ENCODE measurements around the gene TBX2. TPM values are rescaled to one million over a fixed set of nuclear protein-coding genes. Genes with fewer than 3 reads are reported as not detected.

Gene TBX2
- polyA plus RNA-seq, 6 donors from 2014 or later: not detected

DNA sequence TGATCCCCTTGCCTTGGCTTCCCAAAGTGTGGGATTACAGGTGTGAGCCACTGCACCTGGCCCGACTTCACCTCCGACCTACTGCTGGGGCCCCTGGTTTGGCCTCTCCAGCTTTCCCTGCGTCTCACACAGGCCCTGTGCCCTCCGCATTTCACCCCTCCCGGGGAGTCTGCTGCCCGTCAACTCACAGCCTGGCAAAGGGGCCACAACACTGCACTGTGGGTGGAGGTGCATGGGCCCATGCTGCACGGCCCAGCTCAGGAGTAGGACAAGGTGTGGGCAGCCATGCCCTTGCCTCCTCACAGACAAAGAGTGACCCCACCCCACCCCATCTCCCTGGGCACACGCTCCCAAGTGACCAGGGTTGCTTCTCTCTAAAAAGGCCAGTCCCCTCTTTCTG, 12.6 kb upstream of the TBX2 start:
- no peaks in the 10 kb centered on the region for H3K9me3 Mint-ChIP-seq
- peaks cover 3 to 11% (median 4%) of the 10 kb centered on the region in 3 donors for H3K4me1 Mint-ChIP-seq
- peaks cover 5 to 35% (median 11%) of the 10 kb centered on the region in 3 donors for H3K27me3 Mint-ChIP-seq
- H3K4me3 Mint-ChIP-seq: no peak overlapping the region
- H3K36me3 Mint-ChIP-seq: no peaks in the 10 kb centered on the region
- ATAC-seq (ENCODE audit: low read depth in 2 of 2) (no peak), DNase-seq (no peak)
- H3K27ac Mint-ChIP-seq: no peak overlapping the region

DNA sequence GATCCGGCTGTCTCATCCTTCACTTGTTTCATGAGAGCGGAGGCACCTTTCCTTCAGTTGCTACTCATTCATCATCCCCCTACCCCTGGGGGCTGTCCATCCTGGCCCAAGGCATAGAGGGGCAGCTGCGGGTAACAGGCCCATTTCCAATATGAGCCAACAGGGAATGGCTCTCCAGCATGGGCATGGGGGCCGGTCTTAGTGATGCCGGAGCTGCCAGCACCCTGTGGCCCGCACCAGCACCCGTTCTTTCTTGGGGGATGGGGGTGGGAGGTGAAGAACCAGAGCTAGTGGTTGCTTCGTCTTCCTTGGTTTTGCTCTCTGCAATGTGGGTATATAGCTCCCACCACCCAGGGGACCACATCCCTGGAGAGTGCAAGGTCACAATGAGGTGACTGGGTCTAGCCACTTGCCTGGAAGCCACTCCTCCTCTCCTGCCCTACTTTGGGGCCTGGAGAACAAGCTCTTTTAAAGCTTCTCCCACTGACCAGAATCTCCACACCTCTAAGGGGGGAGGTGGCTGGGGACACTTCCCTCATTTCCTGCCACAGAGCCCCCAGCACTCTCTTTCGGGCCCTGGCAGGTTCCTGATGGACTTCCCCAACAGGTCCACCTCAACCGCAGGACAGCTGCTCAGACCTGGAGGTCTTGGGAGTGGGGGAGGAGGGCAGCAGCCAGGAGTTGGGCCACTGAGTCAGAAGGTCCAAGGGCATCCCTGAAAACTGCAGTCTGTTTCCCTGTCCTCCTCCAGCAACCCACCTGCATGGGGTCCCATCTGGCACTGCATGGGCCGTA, 11.9 kb upstream of the TBX2 start:
- no peaks in the 10 kb centered on the region for H3K36me3 Mint-ChIP-seq
- H3K27me3 Mint-ChIP-seq: peaks cover 5 to 41% (median 11%) of the 10 kb centered on the region in 3 donors
- H3K9me3 Mint-ChIP-seq: no peaks in the 10 kb centered on the region
- DNase-seq (no peak), ATAC-seq (ENCODE audit: low read depth in 2 of 2) (no peak)
- peak overlapping the region in 1 of 6 donors; percentile 15 for H3K27ac Mint-ChIP-seq
- peak overlapping the region in 1 of 8 donors; percentile 42 for H3K4me3 Mint-ChIP-seq
- peaks cover 3 to 11% (median 4%) of the 10 kb centered on the region in 3 donors for H3K4me1 Mint-ChIP-seq

DNA sequence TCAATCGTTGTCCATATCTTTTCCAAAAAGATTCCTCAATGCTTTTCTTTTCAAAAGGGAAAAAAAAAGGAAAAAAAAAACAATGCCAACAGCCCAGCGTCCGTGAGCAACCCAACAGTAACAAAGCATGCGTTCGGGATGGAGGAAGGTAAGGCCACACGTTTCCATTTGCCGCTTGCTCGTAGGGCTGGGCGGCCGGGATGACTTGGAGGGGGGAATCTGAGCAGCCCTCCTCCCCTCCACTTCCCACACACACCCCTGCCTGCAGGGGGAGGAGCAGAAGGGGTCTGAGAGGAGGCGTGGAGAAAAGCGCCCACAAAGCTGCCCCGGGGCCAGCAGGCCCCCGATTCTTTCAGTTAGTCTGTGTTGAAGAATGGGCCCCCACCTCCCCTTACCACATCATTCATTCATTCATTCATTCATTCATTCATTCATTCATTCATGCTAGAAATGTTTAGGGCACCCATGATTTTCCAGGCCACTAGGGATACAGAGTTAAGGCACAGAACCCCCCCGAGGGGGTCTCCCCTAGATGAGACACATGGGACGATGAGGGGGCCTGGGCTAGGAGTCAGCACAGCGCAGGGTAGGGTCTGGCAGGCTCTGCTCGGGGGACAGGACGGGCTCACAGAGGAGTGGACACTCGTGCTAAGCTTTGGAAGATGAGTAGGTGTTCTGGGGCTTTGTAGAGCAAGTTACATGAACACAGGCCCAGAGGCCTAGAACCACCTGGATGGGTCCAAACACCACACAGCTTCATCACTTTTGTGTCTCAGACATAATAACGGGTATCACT, 10.9 kb upstream of the TBX2 start:
- Mint-ChIP-seq H3K9me3 (no peaks in the 10 kb centered on the region), H3K27ac (no peak overlapping the region), H3K4me3 (peak overlapping the region in 1 of 8 donors; percentile 63), H3K4me1 (peaks cover 3 to 11% (median 4%) of the 10 kb centered on the region in 3 donors), H3K36me3 (no peaks in the 10 kb centered on the region), H3K27me3 (peaks cover 5 to 51% (median 11%) of the 10 kb centered on the region in 3 donors)
- ATAC-seq (ENCODE audit: low read depth in 2 of 2) (no peak), DNase-seq (no peak)

DNA sequence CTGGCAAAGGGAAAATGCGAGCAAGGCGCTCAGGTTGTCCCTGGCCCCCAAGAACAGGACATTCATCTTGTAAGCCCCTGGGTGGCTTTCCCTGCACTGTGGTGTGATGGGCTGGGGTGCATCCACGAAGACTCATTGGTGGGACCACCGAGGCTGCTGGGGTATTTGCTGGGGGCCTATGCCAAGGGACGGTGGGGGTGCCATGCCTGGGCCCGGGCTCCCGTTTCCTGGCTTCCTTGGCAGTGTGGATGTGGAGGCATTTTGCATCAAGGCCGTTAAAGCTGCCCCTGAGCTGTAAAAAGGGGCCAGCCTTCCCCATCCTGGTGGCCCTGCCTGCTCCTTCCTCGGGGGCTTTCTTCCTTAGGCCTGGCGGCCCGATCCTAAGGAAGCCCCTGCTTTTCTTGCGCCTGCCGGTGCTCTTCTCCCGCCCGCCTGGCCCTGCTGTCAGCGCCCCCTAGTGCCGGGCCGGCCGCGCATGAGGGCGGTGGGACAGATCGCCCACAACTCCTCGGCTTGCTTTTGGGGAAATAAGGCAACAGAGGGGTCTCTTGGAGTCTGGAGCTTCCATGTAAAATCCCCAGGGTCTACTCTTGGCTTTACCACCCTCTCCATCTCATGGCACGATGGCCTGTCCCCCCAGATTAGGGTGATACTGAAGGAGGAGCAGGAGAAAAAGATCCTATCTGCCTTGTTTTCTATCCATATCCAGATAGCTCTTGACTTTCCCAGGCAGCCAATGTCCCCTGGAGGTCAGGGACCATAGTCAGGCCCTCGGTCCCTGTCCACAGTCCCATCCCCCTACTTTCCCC, 9.8 kb upstream of the TBX2 start:
- Mint-ChIP-seq H3K27ac (peak overlapping the region in 1 of 6 donors; percentile 47), H3K36me3 (no peaks in the 10 kb centered on the region), H3K9me3 (peaks cover 0 to under 1% (median 0%) of the 10 kb centered on the region in 7 donors), H3K27me3 (peaks cover 11 to 62% (median 14%) of the 10 kb centered on the region in 3 donors), H3K4me3 (no peak overlapping the region), H3K4me1 (peaks cover 3 to 11% (median 4%) of the 10 kb centered on the region in 3 donors)
- DNase-seq (no peak), ATAC-seq (ENCODE audit: low read depth in 2 of 2) (peak; percentile 46 to 50)

DNA sequence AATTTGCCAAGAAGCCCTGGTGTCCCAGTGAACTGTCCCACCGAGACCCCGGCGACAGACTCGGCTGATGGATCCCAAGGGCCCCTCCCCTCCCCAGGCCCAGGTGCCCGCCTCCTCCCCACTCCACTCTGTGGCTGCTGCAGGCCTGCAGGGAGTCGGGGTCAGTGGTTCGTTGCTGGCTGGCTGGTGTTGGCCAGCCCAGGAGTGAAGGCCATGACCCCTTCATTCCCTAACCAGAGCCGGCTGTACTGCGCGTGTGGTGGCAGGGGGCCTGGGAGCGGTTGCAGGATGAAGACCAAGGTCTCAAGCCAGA, 9.2 kb upstream of the TBX2 start:
- Mint-ChIP-seq H3K4me3 (no peak overlapping the region), H3K36me3 (peaks cover 0 to 2% of the 10 kb centered on the region in 2 donors), H3K4me1 (peaks cover 4 to 14% (median 5%) of the 10 kb centered on the region in 3 donors), H3K27me3 (peaks cover 17 to 68% (median 19%) of the 10 kb centered on the region in 3 donors), H3K9me3 (peaks cover 0 to 2% (median 0%) of the 10 kb centered on the region in 7 donors), H3K27ac (peak overlapping the region in 2 of 6 donors; percentile 44 to 47)
- DNase-seq: no peak
- ATAC-seq (ENCODE audit: low read depth in 2 of 2): no peak

DNA sequence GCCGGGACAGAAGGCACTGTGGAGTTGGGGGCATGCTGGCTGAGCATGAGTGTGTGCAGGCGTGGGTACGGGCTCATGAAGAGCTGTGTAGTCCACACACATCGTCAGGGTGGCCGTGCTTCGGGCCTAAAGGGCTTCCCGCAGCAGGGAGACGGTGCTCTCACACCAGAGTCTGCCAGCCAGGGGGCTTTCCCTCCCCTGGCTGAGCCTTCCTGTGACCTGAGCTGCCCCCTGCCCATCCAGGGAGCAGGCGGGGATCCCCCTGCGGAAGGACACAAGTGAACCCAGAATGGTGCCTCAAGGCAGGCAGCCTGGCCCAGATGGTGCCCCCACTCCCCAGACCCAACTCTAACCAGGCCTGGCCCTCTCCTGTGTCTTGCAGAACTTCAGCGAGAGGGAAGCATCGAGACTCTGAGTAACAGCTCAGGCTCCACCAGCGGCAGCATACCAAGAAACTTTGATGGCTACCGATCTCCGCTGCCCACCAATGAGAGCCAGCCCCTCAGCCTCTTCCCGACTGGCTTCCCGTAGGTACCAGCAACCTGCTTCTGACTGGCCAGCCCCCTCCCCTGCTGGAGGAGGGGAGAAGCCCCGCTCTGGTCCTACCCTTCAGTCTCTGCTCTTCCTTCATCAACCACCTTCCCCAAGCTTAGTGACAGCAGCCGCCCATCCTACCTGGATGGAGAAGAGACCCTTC, 7.9 kb upstream of the TBX2 start:
- DNase-seq (no peak), ATAC-seq (ENCODE audit: low read depth in 2 of 2) (no peak)
- Mint-ChIP-seq H3K27ac (peak overlapping the region in 1 of 6 donors; percentile 6), H3K27me3 (peaks cover 18 to 74% (median 27%) of the 10 kb centered on the region in 3 donors), H3K9me3 (peaks cover 0 to 2% (median 0%) of the 10 kb centered on the region in 7 donors), H3K36me3 (peaks cover 0 to 9% of the 10 kb centered on the region in 2 donors), H3K4me1 (peaks cover 5 to 21% (median 8%) of the 10 kb centered on the region in 3 donors), H3K4me3 (peak overlapping the region in 1 of 8 donors; percentile 37)

DNA sequence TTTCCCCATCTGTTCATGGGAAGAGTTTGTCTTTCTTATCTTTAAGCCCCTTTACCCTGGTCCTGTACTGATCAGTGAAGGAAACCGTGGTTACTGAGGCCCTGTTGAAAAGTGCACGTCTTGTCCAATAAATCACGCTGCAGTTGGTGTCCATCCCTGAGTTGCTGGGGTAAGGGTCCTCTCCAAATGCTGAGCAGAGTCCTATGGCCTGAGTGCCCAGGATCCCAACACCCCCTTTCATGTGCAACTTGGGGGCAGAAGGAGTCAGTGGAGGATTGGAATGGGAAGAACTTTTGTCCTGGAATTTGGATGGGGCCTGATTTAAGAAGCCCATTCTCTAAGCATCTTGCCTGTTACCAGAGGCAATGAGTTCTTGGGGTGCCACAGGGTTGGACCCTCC, 7.0 kb upstream of the TBX2 start:
- Mint-ChIP-seq H3K36me3 (peaks cover 0 to 9% of the 10 kb centered on the region in 2 donors), H3K27ac (peak overlapping the region in 1 of 6 donors; percentile 83), H3K27me3 (peaks cover 19 to 75% (median 27%) of the 10 kb centered on the region in 3 donors), H3K4me3 (no peak overlapping the region), H3K9me3 (peaks cover 0 to 2% (median 0%) of the 10 kb centered on the region in 7 donors), H3K4me1 (peaks cover 8 to 23% (median 8%) of the 10 kb centered on the region in 3 donors)
- no peak for DNase-seq
- ATAC-seq (ENCODE audit: low read depth in 2 of 2): no peak

DNA sequence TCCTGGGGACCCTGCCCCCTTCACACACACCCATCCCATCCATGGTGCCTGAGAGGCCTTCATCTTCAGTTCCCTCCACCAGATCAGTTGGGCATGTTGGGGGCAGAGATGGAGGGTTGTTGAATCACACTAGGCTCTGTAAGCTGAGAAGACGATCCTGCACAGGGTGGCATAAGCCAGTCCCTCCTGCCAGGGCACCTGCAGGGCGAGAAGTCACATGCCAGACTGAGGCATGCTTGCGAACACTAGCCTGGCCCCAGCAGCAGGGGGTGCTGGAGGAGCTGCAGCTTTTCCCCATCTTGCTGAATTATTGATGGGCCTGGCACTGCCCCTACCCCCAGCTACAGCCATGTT, 6.1 kb upstream of the TBX2 start:
- Mint-ChIP-seq H3K4me3 (no peak overlapping the region), H3K27ac (no peak overlapping the region), H3K4me1 (peaks cover 10 to 31% (median 17%) of the 10 kb centered on the region in 3 donors), H3K27me3 (peaks cover 28 to 79% (median 33%) of the 10 kb centered on the region in 3 donors), H3K9me3 (peaks cover 0 to 2% (median 1%) of the 10 kb centered on the region in 7 donors), H3K36me3 (peaks cover 0 to 9% of the 10 kb centered on the region in 2 donors)
- DNase-seq: no peak
- peak; percentile 31 to 32 for ATAC-seq (ENCODE audit: low read depth in 2 of 2)

DNA sequence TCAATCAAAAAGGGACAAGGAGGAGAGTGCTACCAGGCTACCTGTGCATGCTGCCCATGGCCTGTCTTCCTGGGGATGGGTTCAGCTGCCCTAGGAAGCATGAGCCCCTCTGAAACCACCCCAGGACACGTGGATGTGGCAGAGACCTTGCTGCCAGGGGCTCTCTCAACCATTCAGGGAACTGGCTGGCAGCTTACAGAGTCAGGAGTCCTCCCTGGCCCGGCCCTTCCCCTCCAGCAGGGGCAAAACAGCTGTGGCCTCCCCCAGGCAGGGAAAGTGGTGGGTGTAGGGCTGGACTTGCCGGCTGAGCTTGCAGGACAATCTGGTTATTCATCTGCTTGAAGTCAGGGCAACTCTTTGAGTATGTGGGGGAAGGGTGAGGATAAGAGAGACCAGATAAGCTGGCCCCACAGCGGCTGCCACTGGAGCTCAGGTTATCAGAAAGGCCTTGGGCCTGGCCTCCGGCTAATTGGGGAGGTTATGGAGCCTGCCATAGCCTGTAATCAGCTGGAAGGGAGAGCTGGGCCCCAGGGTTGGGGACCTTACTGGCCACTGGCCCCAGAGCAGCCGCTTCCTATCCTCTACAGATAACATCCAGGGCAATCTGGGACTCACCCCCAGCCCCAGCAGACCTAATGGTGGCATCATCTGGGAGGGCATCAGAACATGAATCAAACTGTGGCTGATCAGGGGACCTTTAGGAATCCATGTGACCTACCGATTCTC, 5.6 kb upstream of the TBX2 start:
- H3K4me3 Mint-ChIP-seq: no peak overlapping the region
- H3K9me3 Mint-ChIP-seq: peaks cover 0 to 4% (median 1%) of the 10 kb centered on the region in 7 donors
- H3K36me3 Mint-ChIP-seq: peaks cover 0 to 9% of the 10 kb centered on the region in 2 donors
- ATAC-seq (ENCODE audit: low read depth in 2 of 2) (no peak), DNase-seq (no peak)
- peaks cover 13 to 32% (median 19%) of the 10 kb centered on the region in 3 donors for H3K4me1 Mint-ChIP-seq
- no peak overlapping the region for H3K27ac Mint-ChIP-seq
- peaks cover 31 to 80% (median 37%) of the 10 kb centered on the region in 3 donors for H3K27me3 Mint-ChIP-seq

DNA sequence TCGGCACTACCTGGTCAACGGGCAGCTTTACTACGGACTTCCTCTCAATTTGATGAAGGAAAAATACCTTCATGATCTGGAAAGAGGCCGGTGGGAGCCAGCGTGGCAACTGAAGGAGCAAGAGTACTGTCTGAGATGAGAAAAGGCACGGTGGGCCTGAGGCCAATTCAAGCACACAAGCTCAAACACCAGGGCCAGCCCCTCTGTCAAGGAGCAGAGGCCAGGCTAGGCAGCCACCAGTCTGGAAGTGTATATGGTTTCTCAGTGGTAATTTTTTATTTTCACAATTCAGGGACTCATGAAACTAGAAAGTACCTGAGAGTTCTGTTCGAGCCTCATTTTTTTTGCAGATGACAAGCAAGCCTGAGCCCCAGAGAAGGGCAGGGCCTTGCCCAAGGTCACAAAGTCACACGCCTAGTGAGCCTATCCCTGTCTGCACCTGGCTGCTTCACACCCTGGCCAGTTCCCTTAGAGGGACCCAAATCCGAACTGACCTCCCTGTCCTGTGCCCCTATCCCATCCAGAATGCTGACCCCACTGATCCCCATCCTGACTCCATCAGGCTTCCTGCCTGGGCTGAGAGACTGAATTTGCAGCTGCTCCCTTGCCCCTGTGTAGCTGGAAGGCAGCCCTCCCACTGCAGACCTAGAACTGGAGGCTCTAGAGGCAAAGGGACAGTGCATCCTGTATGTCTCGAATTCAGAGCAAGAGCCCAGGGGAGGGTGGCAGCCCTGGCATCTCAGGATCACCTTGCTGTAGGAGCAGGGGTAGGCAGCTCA, 4.8 kb upstream of the TBX2 start:
- H3K27me3 Mint-ChIP-seq: peaks cover 31 to 75% (median 37%) of the 10 kb centered on the region in 3 donors
- peak overlapping the region in 3 of 6 donors; percentile 72 to 88 (median 83) for H3K27ac Mint-ChIP-seq
- DNase-seq: no peak
- ATAC-seq (ENCODE audit: low read depth in 2 of 2): no peak
- peak overlapping the region in 6 of 8 donors; percentile 8 to 79 (median 43) for H3K4me3 Mint-ChIP-seq
- peaks cover 0 to 4% (median 1%) of the 10 kb centered on the region in 7 donors for H3K9me3 Mint-ChIP-seq
- H3K36me3 Mint-ChIP-seq: peaks cover 0 to 9% of the 10 kb centered on the region in 2 donors
- H3K4me1 Mint-ChIP-seq: peaks cover 9 to 28% (median 16%) of the 10 kb centered on the region in 3 donors

DNA sequence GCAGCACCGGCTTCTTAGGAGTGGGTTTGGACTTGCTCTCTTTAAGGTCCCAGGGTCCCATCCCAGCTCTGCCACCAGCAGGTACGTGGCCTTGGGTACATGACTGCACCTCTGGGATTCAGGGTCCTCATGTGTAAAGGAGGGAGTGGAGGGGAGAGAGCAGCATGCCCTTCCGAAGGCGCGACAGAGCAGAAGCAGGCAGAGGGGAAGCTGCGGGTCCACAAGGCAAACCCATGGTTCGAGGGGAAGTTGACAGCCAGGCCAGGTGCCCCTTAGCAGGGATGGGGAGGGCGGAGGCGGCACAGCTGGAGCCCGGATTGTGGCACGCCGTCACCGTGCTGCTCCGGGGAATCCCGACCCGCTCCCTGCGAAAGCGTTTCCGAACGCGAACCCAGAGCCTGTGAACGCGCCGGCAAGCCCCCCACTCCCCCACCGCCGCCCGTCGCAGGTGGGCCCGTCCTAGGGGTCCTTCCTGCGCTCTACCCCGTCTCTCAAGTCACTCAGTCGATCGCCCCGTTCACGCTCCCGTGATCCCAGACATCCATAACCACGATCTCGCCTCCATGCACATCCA, 4.1 kb upstream of the TBX2 start:
- H3K9me3 Mint-ChIP-seq: peaks cover 0 to 4% (median 1%) of the 10 kb centered on the region in 7 donors
- peaks cover 0 to 9% of the 10 kb centered on the region in 2 donors for H3K36me3 Mint-ChIP-seq
- peak overlapping the region in 6 of 8 donors; percentile 30 to 79 (median 48) for H3K4me3 Mint-ChIP-seq
- DNase-seq (no peak), ATAC-seq (ENCODE audit: low read depth in 2 of 2) (no peak)
- H3K27ac Mint-ChIP-seq: peak overlapping the region in 4 of 6 donors; percentile 43 to 83 (median 60)
- H3K4me1 Mint-ChIP-seq: peaks cover 9 to 24% (median 16%) of the 10 kb centered on the region in 3 donors
- peaks cover 32 to 68% (median 33%) of the 10 kb centered on the region in 3 donors for H3K27me3 Mint-ChIP-seq
